ENCODE measurements around the gene SORCS2. TPM values are rescaled to one million over a fixed set of nuclear protein-coding genes. Genes with fewer than 3 reads are reported as not detected.

SORCS2 gene
- total RNA-seq, 2 experiments from 2014 or later, result not detected

- no peak for DNase-seq
- H3K4me3 Mint-ChIP-seq, result no peak overlapping the region
- ChIA-PET POLR2A (no interaction called here), CTCF (interaction anchor here (0.6 to 5.5 kb wide), 6 partner anchors 9 to 715 kb away, joined by 3 to 70 read pairs (median 5); no protein-coding TSS in a partner anchor)
- no peaks in the 10 kb centered on the region for H3K36me3 Mint-ChIP-seq (ENCODE audit: low read depth)
- no peaks in the 10 kb centered on the region for H3K9me3 Mint-ChIP-seq (ENCODE audit: insufficient read depth)
- peak overlapping the region; percentile 76 for H3K27ac Mint-ChIP-seq
- no peak for ATAC-seq
- no peaks in the 10 kb centered on the region for H3K27me3 Mint-ChIP-seq (ENCODE audit: low read depth)
- peaks cover 24% of the 10 kb centered on the region for H3K4me1 Mint-ChIP-seq (ENCODE audit: low read depth)
These were observed 579.5 kb downstream of the SORCS2 start for GRCh38 chr4:7771541-7772507.

- Mint-ChIP-seq H3K27ac (no peak overlapping the region), H3K4me3 (no peak overlapping the region), H3K9me3 (ENCODE audit: insufficient read depth) (no peaks in the 10 kb centered on the region), H3K4me1 (ENCODE audit: low read depth) (peaks cover 24% of the 10 kb centered on the region), H3K27me3 (ENCODE audit: low read depth) (no peaks in the 10 kb centered on the region), H3K36me3 (ENCODE audit: low read depth) (no peaks in the 10 kb centered on the region)
- ChIA-PET CTCF (interaction anchor here (1.3 to 1.4 kb wide), 2 partner anchors 19 to 29 kb away, joined by 4 to 5 read pairs; no protein-coding TSS in a partner anchor), POLR2A (no interaction called here)
- ATAC-seq (no peak), DNase-seq (no peak)
These were observed 580.5 kb downstream of the SORCS2 start for GRCh38 chr4:7772711-7773385.

- CTCF ChIA-PET, result interaction anchor here (1.3 to 1.5 kb wide), 3 partner anchors 18 to 70 kb away, joined by 3 to 5 read pairs (median 4); no protein-coding TSS in a partner anchor
These were observed 581.3 kb downstream of the SORCS2 start for GRCh38 chr4:7773401-7774180.

GRCh38 chr4:7774301-7775294 is 582.3 kb downstream of the SORCS2 start:
- ChIA-PET CTCF (interaction anchor here (1.5 to 1.6 kb wide), 2 partner anchors 28 to 69 kb away, joined by 3 to 8 read pairs; no protein-coding TSS in a partner anchor), POLR2A (no interaction called here)
- ATAC-seq (no peak), DNase-seq (no peak)
- H3K4me3 Mint-ChIP-seq, result no peak overlapping the region
- no peaks in the 10 kb centered on the region for H3K9me3 Mint-ChIP-seq (ENCODE audit: insufficient read depth)
- peaks cover 30% of the 10 kb centered on the region for H3K4me1 Mint-ChIP-seq (ENCODE audit: low read depth)
- H3K27ac Mint-ChIP-seq, result no peak overlapping the region
- H3K36me3 Mint-ChIP-seq (ENCODE audit: low read depth), result peaks cover 2% of the 10 kb centered on the region
- no peaks in the 10 kb centered on the region for H3K27me3 Mint-ChIP-seq (ENCODE audit: low read depth)

More at GRCh38 chr4:7773401-7774180, 581.3 kb downstream of the SORCS2 start:
- no peaks in the 10 kb centered on the region for H3K9me3 Mint-ChIP-seq (ENCODE audit: insufficient read depth)
- no peaks in the 10 kb centered on the region for H3K36me3 Mint-ChIP-seq (ENCODE audit: low read depth)
- H3K27ac Mint-ChIP-seq, result no peak overlapping the region
- peaks cover 24% of the 10 kb centered on the region for H3K4me1 Mint-ChIP-seq (ENCODE audit: low read depth)
- DNase-seq (no peak), ATAC-seq (no peak)
- POLR2A ChIA-PET, result no interaction called here
- no peak overlapping the region for H3K4me3 Mint-ChIP-seq
- no peaks in the 10 kb centered on the region for H3K27me3 Mint-ChIP-seq (ENCODE audit: low read depth)

- Mint-ChIP-seq H3K36me3 (ENCODE audit: low read depth) (peaks cover 2% of the 10 kb centered on the region), H3K27me3 (ENCODE audit: low read depth) (no peaks in the 10 kb centered on the region), H3K9me3 (ENCODE audit: insufficient read depth) (no peaks in the 10 kb centered on the region), H3K27ac (no peak overlapping the region), H3K4me3 (no peak overlapping the region), H3K4me1 (ENCODE audit: low read depth) (peaks cover 23% of the 10 kb centered on the region)
- CTCF ChIA-PET, result interaction anchor here (1.6 kb wide), 1 partner anchor 27 kb away, joined by 8 read pairs; no protein-coding TSS in a partner anchor
- ATAC-seq (no peak), DNase-seq (no peak)
- POLR2A ChIA-PET, result interaction anchor here (1.0 kb wide), 1 partner anchor 15 kb away, joined by 3 read pairs; no protein-coding TSS in a partner anchor
These were observed 583.1 kb downstream of the SORCS2 start for GRCh38 chr4:7775396-7775795.

- POLR2A ChIA-PET, result no interaction called here
- Mint-ChIP-seq H3K36me3 (ENCODE audit: low read depth) (peaks cover 2% of the 10 kb centered on the region), H3K27ac (no peak overlapping the region), H3K9me3 (ENCODE audit: insufficient read depth) (no peaks in the 10 kb centered on the region), H3K4me3 (no peak overlapping the region), H3K27me3 (ENCODE audit: low read depth) (no peaks in the 10 kb centered on the region), H3K4me1 (ENCODE audit: low read depth) (peaks cover 19% of the 10 kb centered on the region)
- ATAC-seq (no peak), DNase-seq (no peak)
- CTCF ChIA-PET, result interaction anchor here (2.5 kb wide), 1 partner anchor 25 kb away, joined by 9 read pairs; no protein-coding TSS in a partner anchor
These were observed 584.8 kb downstream of the SORCS2 start for GRCh38 chr4:7777017-7777710.

- no peak overlapping the region for H3K4me3 Mint-ChIP-seq
- peaks cover 19% of the 10 kb centered on the region for H3K4me1 Mint-ChIP-seq (ENCODE audit: low read depth)
- ChIA-PET POLR2A (interaction anchor here (0.6 kb wide), 1 partner anchor 12 kb away, joined by 3 read pairs; no protein-coding TSS in a partner anchor), CTCF (interaction anchor here (1.1 to 2.5 kb wide), 4 partner anchors 7 to 66 kb away, joined by 3 to 9 read pairs (median 4); no protein-coding TSS in a partner anchor)
- DNase-seq (no peak), ATAC-seq (no peak)
- H3K36me3 Mint-ChIP-seq (ENCODE audit: low read depth), result peaks cover 2% of the 10 kb centered on the region
- no peaks in the 10 kb centered on the region for H3K9me3 Mint-ChIP-seq (ENCODE audit: insufficient read depth)
- no peak overlapping the region for H3K27ac Mint-ChIP-seq
- H3K27me3 Mint-ChIP-seq (ENCODE audit: low read depth), result no peaks in the 10 kb centered on the region
These were observed 585.7 kb downstream of the SORCS2 start for GRCh38 chr4:7777871-7778509.

- ChIA-PET CTCF (interaction anchor here (1.1 to 2.5 kb wide), 4 partner anchors 8 to 65 kb away, joined by 3 to 9 read pairs (median 4); no protein-coding TSS in a partner anchor), POLR2A (interaction anchor here (0.6 to 1.0 kb wide), 2 partner anchors 12 kb away, joined by 3 read pairs; no protein-coding TSS in a partner anchor)
- DNase-seq (no peak), ATAC-seq (no peak)
- Mint-ChIP-seq H3K9me3 (ENCODE audit: insufficient read depth) (no peaks in the 10 kb centered on the region), H3K4me1 (ENCODE audit: low read depth) (peaks cover 19% of the 10 kb centered on the region), H3K27ac (peak overlapping the region; percentile 26), H3K27me3 (ENCODE audit: low read depth) (no peaks in the 10 kb centered on the region), H3K36me3 (ENCODE audit: low read depth) (peaks cover 2% of the 10 kb centered on the region), H3K4me3 (no peak overlapping the region)
These were observed 586.4 kb downstream of the SORCS2 start for GRCh38 chr4:7778510-7779431.

- Mint-ChIP-seq H3K4me1 (ENCODE audit: low read depth) (peaks cover 19% of the 10 kb centered on the region), H3K27ac (no peak overlapping the region), H3K4me3 (no peak overlapping the region), H3K9me3 (ENCODE audit: insufficient read depth) (no peaks in the 10 kb centered on the region), H3K36me3 (ENCODE audit: low read depth) (peaks cover 2% of the 10 kb centered on the region), H3K27me3 (ENCODE audit: low read depth) (no peaks in the 10 kb centered on the region)
- ATAC-seq, result no peak
- DNase-seq, result no peak
- ChIA-PET POLR2A (interaction anchor here (1.0 kb wide), 1 partner anchor 12 kb away, joined by 3 read pairs; no protein-coding TSS in a partner anchor), CTCF (interaction anchor here (1.7 to 2.5 kb wide), 2 partner anchors 23 to 65 kb away, joined by 4 to 9 read pairs; no protein-coding TSS in a partner anchor)
These were observed 587.1 kb downstream of the SORCS2 start for GRCh38 chr4:7779432-7779768.

Data from activated CD8-positive, alpha-beta T cell treated with anti-CD3 and anti-CD28 coated beads, Interleukin-2, amount 10 ng/mL, durations not matched to agents 7 days and 5 days (primary cell).